HFF-Myc (cell line): ENCODE measurements around the gene FKBP14.

Experiments
- DNase-seq: peaks from one replicate; pipeline ENCODE4 v3.0.0-alpha.2; 2011; ENCODE audit warnings: low read depth; ENCODE audit errors: extremely low read depth
- H3K4me3 ChIP-seq: replicated peaks from 2 replicates; pipeline ENCODE4 v1.5.1; 2011; ENCODE audit warnings: low read depth, mild to moderate bottlenecking, control low read depth, low read length
- CTCF ChIP-seq: IDR thresholded peaks from 2 replicates; pipeline ENCODE4 v1.5.1; 2012; ENCODE audit warnings: mild to moderate bottlenecking, low read depth, low read length, control low read depth; ENCODE audit errors: missing control alignments

The FKBP14 gene

DNA sequence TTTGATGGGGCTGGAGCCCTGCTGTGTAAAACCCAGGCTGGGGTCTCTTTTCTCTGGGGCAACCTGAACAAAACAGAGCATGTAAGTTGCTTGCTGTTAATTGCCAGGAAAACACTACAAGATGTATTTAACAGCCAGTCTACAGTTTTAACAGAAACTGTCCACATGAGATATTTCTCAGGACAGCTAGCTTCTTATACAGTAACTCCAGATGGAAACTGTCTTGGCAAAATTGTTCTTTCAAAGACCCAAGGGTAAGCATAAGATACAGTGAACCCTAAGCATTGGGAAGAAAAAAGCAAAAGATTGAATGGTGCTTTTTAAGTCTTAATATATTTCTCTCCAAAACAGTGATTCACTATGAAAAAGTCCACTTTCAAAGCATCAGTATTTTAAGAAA lies 8.1 kb downstream of the FKBP14 start:
- DNase-seq = no peak
- TF ChIP-seq CTCF = no peak
- H3K4me3 ChIP-seq = no peak overlapping the region

DNA sequence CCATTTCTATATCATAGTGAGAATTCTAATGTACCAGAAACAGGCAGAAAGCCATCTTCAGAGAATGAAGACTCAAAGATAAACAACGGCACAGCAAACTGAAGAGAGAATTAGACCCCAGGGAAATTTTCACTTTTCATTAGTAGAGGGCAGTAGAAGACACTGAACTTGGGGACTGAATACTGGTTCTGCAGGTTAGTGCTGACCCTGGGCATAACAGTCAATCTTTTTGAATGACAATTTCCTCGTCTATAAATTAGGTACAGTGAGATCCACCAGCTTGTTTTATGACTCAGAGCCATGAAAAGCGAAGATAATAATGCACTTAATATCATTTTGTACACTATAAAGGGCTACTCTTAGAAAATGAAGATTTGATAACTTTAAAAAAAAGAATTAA lies 13.7 kb downstream of the FKBP14 start:
- DNase-seq = no peak
- no peak for TF ChIP-seq CTCF
- no peak overlapping the region for H3K4me3 ChIP-seq

DNA sequence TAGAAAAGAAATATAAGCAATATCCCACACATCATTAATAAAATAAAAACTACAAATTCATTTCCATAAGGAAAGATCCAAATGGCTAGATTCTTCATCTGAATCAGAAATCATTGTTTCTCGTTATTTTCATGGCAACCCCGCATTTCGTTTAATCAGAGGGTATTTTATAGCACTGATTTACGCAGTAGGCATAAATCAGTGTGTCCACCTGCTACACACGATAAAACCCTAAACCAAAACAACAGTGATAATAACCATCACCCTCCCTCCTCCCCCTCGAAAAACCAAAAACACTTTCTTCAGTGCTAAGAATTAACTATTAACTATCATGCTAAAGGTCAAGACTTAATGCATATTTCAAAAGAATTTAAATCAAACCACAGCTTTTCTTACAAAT lies 16.5 kb downstream of the FKBP14 start:
- no peak for TF ChIP-seq CTCF

DNA sequence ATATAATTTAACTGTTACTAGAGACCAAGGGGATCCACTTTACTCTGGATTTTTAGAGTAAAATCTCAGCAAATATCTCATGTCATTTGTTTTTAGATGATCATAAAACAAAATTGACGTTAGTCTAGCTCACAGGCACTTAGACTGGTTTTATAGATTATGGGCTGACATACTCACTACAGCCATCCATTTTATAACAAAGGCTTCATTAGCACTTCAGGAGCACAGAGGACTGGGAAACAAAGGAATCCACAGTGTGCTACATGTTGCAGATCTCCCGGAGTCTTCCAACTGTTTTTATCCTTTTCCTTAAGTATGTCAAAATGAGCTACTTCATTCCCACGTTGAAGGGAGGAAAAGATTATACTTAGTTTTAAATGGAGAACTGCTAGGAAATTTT lies 21.0 kb downstream of the FKBP14 start:
- TF ChIP-seq CTCF = no peak
- H3K4me3 ChIP-seq = no peak overlapping the region
- DNase-seq = no peak

More for the DNA sequence above, 16.5 kb downstream of the FKBP14 start:
- DNase-seq = no peak
- no peak overlapping the region for H3K4me3 ChIP-seq

GRCh38 chr7:30003098-30003497 lies 23.4 kb downstream of the FKBP14 start:
- no peak for TF ChIP-seq CTCF

DNA sequence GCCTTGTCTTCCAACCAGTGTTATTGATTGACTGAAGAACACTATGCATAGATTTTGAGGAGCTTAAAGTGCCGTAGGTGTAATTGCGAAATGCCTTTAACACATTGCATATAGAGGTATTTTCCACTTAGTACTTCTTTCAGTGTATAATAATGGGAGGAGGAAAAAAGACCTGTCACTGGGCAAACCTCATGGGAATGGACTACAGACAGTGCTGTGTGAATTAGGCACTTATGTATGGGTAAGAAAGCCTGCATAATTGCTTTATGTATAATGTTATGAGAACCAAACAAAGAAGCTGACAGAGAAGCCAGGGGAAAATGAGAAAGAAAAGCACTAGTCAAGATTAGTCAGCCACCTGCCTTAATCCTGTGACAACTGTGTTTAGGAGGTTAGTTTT lies 24.5 kb downstream of the FKBP14 start:
- no peak overlapping the region for H3K4me3 ChIP-seq
- no peak for TF ChIP-seq CTCF
- DNase-seq = no peak

More at GRCh38 chr7:30003098-30003497, 23.4 kb downstream of the FKBP14 start:
- DNase-seq = no peak
- no peak overlapping the region for H3K4me3 ChIP-seq

DNA sequence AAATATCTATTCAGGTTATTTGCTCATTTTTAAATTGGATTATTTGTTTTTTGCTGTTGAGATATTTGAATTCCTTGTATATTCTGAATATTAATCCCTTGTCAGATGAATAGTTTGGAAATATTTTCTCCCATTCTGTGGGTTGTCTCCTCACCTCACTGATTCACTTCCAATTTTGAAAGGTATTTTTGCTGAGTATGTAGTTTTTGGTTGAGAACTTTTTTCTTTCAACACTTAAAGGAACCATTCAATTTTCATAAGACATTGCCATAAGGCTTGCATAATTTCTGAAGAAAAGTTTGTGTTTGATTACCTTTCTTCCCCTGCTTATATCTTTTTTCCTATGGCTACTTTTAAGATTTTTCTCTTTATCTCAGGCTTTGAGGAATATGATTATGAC lies 28.0 kb downstream of the FKBP14 start:
- no peak for TF ChIP-seq CTCF
- H3K4me3 ChIP-seq = no peak overlapping the region
- no peak for DNase-seq
